ENCODE results near the gene DGKG.

Gene DGKG

GRCh38 chr3:186381424-186382216 lies 19.6 kb upstream of the DGKG start:
- TF ChIP-seq ZNF274 (IDR thresholded peaks at IDR 0.05; ENCODE audit: low read depth, low read length) = no peak
- no peak overlapping the region for H3K4me3 ChIP-seq (ENCODE audit: low read length)

GRCh38 chr3:186380622-186381380 lies 18.8 kb upstream of the DGKG start:
- H3K4me3 ChIP-seq (ENCODE audit: low read length) = no peak overlapping the region
- TF ChIP-seq ZNF274 (IDR thresholded peaks at IDR 0.05; ENCODE audit: low read depth, low read length) = no peak

GRCh38 chr3:186375443-186375842 lies 13.4 kb upstream of the DGKG start:
- H3K4me3 ChIP-seq (ENCODE audit: low read length) = no peak overlapping the region
- no peak for TF ChIP-seq ZNF274 (IDR thresholded peaks at IDR 0.05; ENCODE audit: low read depth, low read length)

- TF ChIP-seq ZNF274 (IDR thresholded peaks at IDR 0.05; ENCODE audit: low read depth, low read length) = no peak
- no peak overlapping the region for H3K4me3 ChIP-seq (ENCODE audit: low read length)
Observed at GRCh38 chr3:186374376-186374775, 12.3 kb upstream of the DGKG start.

GRCh38 chr3:186369217-186369616 lies 7.2 kb upstream of the DGKG start:
- no peak overlapping the region for H3K4me3 ChIP-seq (ENCODE audit: low read length)
- TF ChIP-seq ZNF274 (IDR thresholded peaks at IDR 0.05; ENCODE audit: low read depth, low read length) = no peak

- TF ChIP-seq ZNF274 (IDR thresholded peaks at IDR 0.05; ENCODE audit: low read depth, low read length) = no peak
- no peak overlapping the region for H3K4me3 ChIP-seq (ENCODE audit: low read length)
Observed at GRCh38 chr3:186368717-186369116, 6.7 kb upstream of the DGKG start.

GRCh38 chr3:186368176-186368575 lies 6.1 kb upstream of the DGKG start:
- H3K4me3 ChIP-seq (ENCODE audit: low read length) = no peak overlapping the region
- TF ChIP-seq ZNF274 (IDR thresholded peaks at IDR 0.05; ENCODE audit: low read depth, low read length) = no peak

GRCh38 chr3:186367631-186368030 lies 5.6 kb upstream of the DGKG start:
- H3K4me3 ChIP-seq (ENCODE audit: low read length) = no peak overlapping the region
- TF ChIP-seq ZNF274 (IDR thresholded peaks at IDR 0.05; ENCODE audit: low read depth, low read length) = no peak

- TF ChIP-seq ZNF274 (IDR thresholded peaks at IDR 0.05; ENCODE audit: low read depth, low read length) = no peak
- no peak overlapping the region for H3K4me3 ChIP-seq (ENCODE audit: low read length)
Observed at GRCh38 chr3:186366206-186366605, 4.2 kb upstream of the DGKG start.

GRCh38 chr3:186365202-186365974 lies 3.4 kb upstream of the DGKG start:
- TF ChIP-seq ZNF274 (IDR thresholded peaks at IDR 0.05; ENCODE audit: low read depth, low read length) = no peak
- H3K4me3 ChIP-seq (ENCODE audit: low read length) = no peak overlapping the region

- no peak overlapping the region for H3K4me3 ChIP-seq (ENCODE audit: low read length)
- no peak for TF ChIP-seq ZNF274 (IDR thresholded peaks at IDR 0.05; ENCODE audit: low read depth, low read length)
Observed at GRCh38 chr3:186362988-186363387, 954 bp upstream of the DGKG start.

- no peak for TF ChIP-seq ZNF274 (IDR thresholded peaks at IDR 0.05; ENCODE audit: low read depth, low read length)
Observed at GRCh38 chr3:186362537-186362842, 456 bp upstream of the DGKG start.

GRCh38 chr3:186361246-186361761 lies 730 bp downstream of the DGKG start:
- no peak for TF ChIP-seq ZNF274 (IDR thresholded peaks at IDR 0.05; ENCODE audit: low read depth, low read length)
- peak overlapping the region; percentile 46; the same call in 1 of the 2 replicates for H3K4me3 ChIP-seq (ENCODE audit: low read length)

More at GRCh38 chr3:186362537-186362842, 456 bp upstream of the DGKG start:
- peak overlapping the region; percentile 46; the same call in 1 of the 2 replicates for H3K4me3 ChIP-seq (ENCODE audit: low read length)

GRCh38 chr3:186360779-186361178 lies 1.3 kb downstream of the DGKG start:
- TF ChIP-seq ZNF274 (IDR thresholded peaks at IDR 0.05; ENCODE audit: low read depth, low read length) = no peak

More at GRCh38 chr3:186360779-186361178, 1.3 kb downstream of the DGKG start:
- no peak overlapping the region for H3K4me3 ChIP-seq (ENCODE audit: low read length)

Measured in GM08714 (cell line).